Islet of Langerhans (tissue), 1 donor: ENCODE measurements around the gene ANAPC2.

Source experiments
- FAIRE-seq: peaks from one replicate; lab custom pipeline; 2011; peaks lifted over from hg19 to GRCh38; lab: Jason Lieb, UNC

The ANAPC2 gene

GRCh38 chr9:137174722-137175293 lies 13.6 kb downstream of the ANAPC2 start:
- no peak for FAIRE-seq

GRCh38 chr9:137173796-137174664 lies 14.3 kb downstream of the ANAPC2 start:
- no peak for FAIRE-seq

GRCh38 chr9:137172901-137173795 lies 15.2 kb downstream of the ANAPC2 start:
- FAIRE-seq, result no peak

- FAIRE-seq, result no peak
These were observed 17.0 kb downstream of the ANAPC2 start for GRCh38 chr9:137171149-137171900.

- no peak for FAIRE-seq
These were observed 17.7 kb downstream of the ANAPC2 start for GRCh38 chr9:137170486-137171148.

GRCh38 chr9:137169896-137170358 lies 18.4 kb downstream of the ANAPC2 start, which contains the start of gene LRRC26:
Gene LRRC26, minus strand, starts transcription at chr9:137170051. Its CDS starts 108 bp downstream, at chr9:137169943.
- FAIRE-seq, result no peak

GRCh38 chr9:137168904-137169856 lies 19.2 kb downstream of the ANAPC2 start:
- no peak for FAIRE-seq

GRCh38 chr9:137168573-137168903 lies 19.8 kb downstream of the ANAPC2 start:
- FAIRE-seq, result no peak

GRCh38 chr9:137167747-137168572 lies 20.4 kb downstream of the ANAPC2 start:
- FAIRE-seq, result no peak

- FAIRE-seq, result no peak
These were observed 21.0 kb downstream of the ANAPC2 start for GRCh38 chr9:137167277-137167746.

- no peak for FAIRE-seq
These were observed 21.8 kb downstream of the ANAPC2 start for GRCh38 chr9:137166380-137167229.

- FAIRE-seq, result no peak
These were observed 23.0 kb downstream of the ANAPC2 start for GRCh38 chr9:137165250-137165836.

- no peak for FAIRE-seq
These were observed 23.8 kb downstream of the ANAPC2 start for GRCh38 chr9:137164370-137165249.

- FAIRE-seq, result no peak
These were observed 24.6 kb downstream of the ANAPC2 start for GRCh38 chr9:137163805-137164204.

GRCh38 chr9:137163365-137163715 lies 25.0 kb downstream of the ANAPC2 start:
- no peak for FAIRE-seq

GRCh38 chr9:137162505-137163364 lies 25.6 kb downstream of the ANAPC2 start:
- no peak for FAIRE-seq
